ENCODE data around the gene SOST.

DNA sequence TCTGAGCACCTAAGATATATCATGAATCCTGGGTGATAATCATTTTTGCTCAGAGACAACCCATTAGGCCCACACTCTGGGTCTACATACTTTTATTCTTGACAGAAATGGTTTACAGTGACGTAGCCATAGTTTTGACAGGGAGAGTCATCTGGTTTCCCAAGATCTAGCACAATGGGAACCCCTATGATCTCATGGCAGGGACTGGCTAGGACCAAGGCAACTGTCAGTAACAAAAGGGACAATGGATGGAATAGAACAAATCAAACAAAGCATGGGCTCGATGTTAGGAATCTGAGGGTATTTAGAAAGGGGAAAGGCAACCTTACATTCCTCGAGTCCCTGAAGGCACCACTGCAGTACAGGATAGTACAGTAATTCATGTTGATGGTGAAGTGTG lies 42.1 kb upstream of the SOST start:
- TF ChIP-seq, protein P1, sequence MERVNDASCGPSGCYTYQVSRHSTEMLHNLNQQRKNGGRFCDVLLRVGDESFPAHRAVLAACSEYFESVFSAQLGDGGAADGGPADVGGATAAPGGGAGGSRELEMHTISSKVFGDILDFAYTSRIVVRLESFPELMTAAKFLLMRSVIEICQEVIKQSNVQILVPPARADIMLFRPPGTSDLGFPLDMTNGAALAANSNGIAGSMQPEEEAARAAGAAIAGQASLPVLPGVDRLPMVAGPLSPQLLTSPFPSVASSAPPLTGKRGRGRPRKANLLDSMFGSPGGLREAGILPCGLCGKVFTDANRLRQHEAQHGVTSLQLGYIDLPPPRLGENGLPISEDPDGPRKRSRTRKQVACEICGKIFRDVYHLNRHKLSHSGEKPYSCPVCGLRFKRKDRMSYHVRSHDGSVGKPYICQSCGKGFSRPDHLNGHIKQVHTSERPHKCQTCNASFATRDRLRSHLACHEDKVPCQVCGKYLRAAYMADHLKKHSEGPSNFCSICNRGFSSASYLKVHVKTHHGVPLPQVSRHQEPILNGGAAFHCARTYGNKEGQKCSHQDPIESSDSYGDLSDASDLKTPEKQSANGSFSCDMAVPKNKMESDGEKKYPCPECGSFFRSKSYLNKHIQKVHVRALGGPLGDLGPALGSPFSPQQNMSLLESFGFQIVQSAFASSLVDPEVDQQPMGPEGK (CRISPR knock-in tag; IDR thresholded peaks at IDR 0.05; ENCODE audit: borderline replicate concordance): no peak
- TF ChIP-seq, protein P2, sequence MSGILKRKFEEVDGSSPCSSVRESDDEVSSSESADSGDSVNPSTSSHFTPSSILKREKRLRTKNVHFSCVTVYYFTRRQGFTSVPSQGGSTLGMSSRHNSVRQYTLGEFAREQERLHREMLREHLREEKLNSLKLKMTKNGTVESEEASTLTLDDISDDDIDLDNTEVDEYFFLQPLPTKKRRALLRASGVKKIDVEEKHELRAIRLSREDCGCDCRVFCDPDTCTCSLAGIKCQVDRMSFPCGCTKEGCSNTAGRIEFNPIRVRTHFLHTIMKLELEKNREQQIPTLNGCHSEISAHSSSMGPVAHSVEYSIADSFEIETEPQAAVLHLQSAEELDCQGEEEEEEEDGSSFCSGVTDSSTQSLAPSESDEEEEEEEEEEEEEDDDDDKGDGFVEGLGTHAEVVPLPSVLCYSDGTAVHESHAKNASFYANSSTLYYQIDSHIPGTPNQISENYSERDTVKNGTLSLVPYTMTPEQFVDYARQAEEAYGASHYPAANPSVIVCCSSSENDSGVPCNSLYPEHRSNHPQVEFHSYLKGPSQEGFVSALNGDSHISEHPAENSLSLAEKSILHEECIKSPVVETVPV (CRISPR knock-in tag; IDR thresholded peaks at IDR 0.05): no peak
- TF ChIP-seq ZNF70 (CRISPR knock-in tag; IDR thresholded peaks at IDR 0.05) (no peak), ZNF8 (CRISPR knock-in tag; IDR thresholded peaks at IDR 0.05) (no peak), ZFP3 (CRISPR knock-in tag; IDR thresholded peaks at IDR 0.05) (no peak), SNAI2 (CRISPR knock-in tag; IDR thresholded peaks at IDR 0.05) (no peak), BACH2 (CRISPR knock-in tag; IDR thresholded peaks at IDR 0.05; ENCODE audit: borderline replicate concordance) (no peak)
